Measurements from ENCODE around the gene WWTR1. TPM values are rescaled to one million over a fixed set of nuclear protein-coding genes. Genes with fewer than 3 reads are reported as not detected.

The WWTR1 gene
- total RNA-seq, 1 donor from 2014 or later = 282 TPM

GRCh38 chr3:149701977-149702350 lies 44.1 kb upstream of the WWTR1 start:
- Histone ChIP-seq H3K27me3 (no peaks in the 10 kb centered on the region), H3K36me3 (no peaks in the 10 kb centered on the region), H3K4me3 (no peak overlapping the region), H3K4me1 (no peaks in the 10 kb centered on the region), H3K9me3 (peaks cover 0 to 11% of the 10 kb centered on the region in 2 donors), H3K27ac (no peak overlapping the region)
- intact Hi-C loops (cut with DNase I) = no loop called here
- TF ChIP-seq CTCF (IDR thresholded peaks at IDR 0.05) = no peak
- no peak for DNase-seq (ENCODE audit: low spot score in 2 of 2)

- no peak overlapping the region for H3K27ac ChIP-seq
- H3K4me1 ChIP-seq = no peaks in the 10 kb centered on the region
- H3K9me3 ChIP-seq = peaks cover 0 to 11% of the 10 kb centered on the region in 2 donors
- no peaks in the 10 kb centered on the region for H3K36me3 ChIP-seq
- intact Hi-C loops (cut with DNase I) = no loop called here
- no peak overlapping the region for H3K4me3 ChIP-seq
- no peak for DNase-seq (ENCODE audit: low spot score in 2 of 2)
- TF ChIP-seq CTCF (IDR thresholded peaks at IDR 0.05) = no peak
- no peaks in the 10 kb centered on the region for H3K27me3 ChIP-seq
Measured at GRCh38 chr3:149701206-149701976, 43.6 kb upstream of the WWTR1 start.

- no peak for DNase-seq (ENCODE audit: low spot score in 2 of 2)
- intact Hi-C loops (cut with DNase I) = no loop called here
- no peaks in the 10 kb centered on the region for H3K36me3 ChIP-seq
- no peak overlapping the region for H3K27ac ChIP-seq
- H3K4me1 ChIP-seq = no peaks in the 10 kb centered on the region
- no peak for TF ChIP-seq CTCF (IDR thresholded peaks at IDR 0.05)
- no peak overlapping the region for H3K4me3 ChIP-seq
- no peaks in the 10 kb centered on the region for H3K27me3 ChIP-seq
- no peaks in the 10 kb centered on the region for H3K9me3 ChIP-seq
Measured at GRCh38 chr3:149688122-149688757, 30.4 kb upstream of the WWTR1 start.

GRCh38 chr3:149686996-149687395 lies 29.2 kb upstream of the WWTR1 start:
- Histone ChIP-seq H3K27ac (no peak overlapping the region), H3K27me3 (no peaks in the 10 kb centered on the region), H3K36me3 (no peaks in the 10 kb centered on the region), H3K4me1 (no peaks in the 10 kb centered on the region), H3K4me3 (no peak overlapping the region), H3K9me3 (no peaks in the 10 kb centered on the region)
- intact Hi-C loops (cut with DNase I) = no loop called here
- DNase-seq (ENCODE audit: low spot score in 2 of 2) = no peak
- TF ChIP-seq CTCF (IDR thresholded peaks at IDR 0.05) = no peak

GRCh38 chr3:149678351-149678950 lies 20.6 kb upstream of the WWTR1 start:
- intact Hi-C loops (cut with DNase I) = no loop called here

More at GRCh38 chr3:149678351-149678950, 20.6 kb upstream of the WWTR1 start:
- Histone ChIP-seq H3K4me1 (no peaks in the 10 kb centered on the region), H3K9me3 (no peaks in the 10 kb centered on the region), H3K36me3 (no peaks in the 10 kb centered on the region), H3K27me3 (no peaks in the 10 kb centered on the region), H3K27ac (no peak overlapping the region), H3K4me3 (no peak overlapping the region)
- TF ChIP-seq CTCF (IDR thresholded peaks at IDR 0.05) = no peak
- no peak for DNase-seq (ENCODE audit: low spot score in 2 of 2)

All from ascending aorta (tissue), 2 donors.